Muscle layer of colon (tissue), 2 donors: Measurements from ENCODE around the gene IFT20.

Experiments
- H3K27ac ChIP-seq: one replicate; pipeline ENCODE4 v1.7.0; 2013; ENCODE audit warnings: low read depth, mild to moderate bottlenecking, low read length, moderate library complexity
- H3K27me3 ChIP-seq, 2 donors: one replicate each; pipeline ENCODE4 v1.7.0; 2013; ENCODE audit warnings: low read length in 2 of 2, mild to moderate bottlenecking in 2 of 2; ENCODE audit not compliant: insufficient read depth in 2 of 2, control insufficient read depth in 1 of 2
- H3K36me3 ChIP-seq: one replicate; pipeline ENCODE4 v1.7.0; 2013; ENCODE audit warnings: mild to moderate bottlenecking, low read length; ENCODE audit not compliant: insufficient read depth
- H3K4me1 ChIP-seq: one replicate; pipeline ENCODE4 v1.7.0; 2013; ENCODE audit warnings: mild to moderate bottlenecking, low read length; ENCODE audit not compliant: insufficient read depth
- H3K4me3 ChIP-seq, 2 donors: one replicate each; pipeline ENCODE4 v1.7.0; 2013; ENCODE audit warnings: low read length in 2 of 2, low read depth in 1 of 2, mild to moderate bottlenecking in 1 of 2, moderate library complexity in 1 of 2
- H3K9ac ChIP-seq: one replicate; pipeline ENCODE4 v1.7.0; 2013; ENCODE audit warnings: low read length
- H3K9me3 ChIP-seq: one replicate; pipeline ENCODE4 v1.7.0; 2013; ENCODE audit warnings: mild to moderate bottlenecking, low read length
- donor health status: abdominal sarcoma.
- donor health status: Adenocarcinoma of cecum.

Gene IFT20

DNA sequence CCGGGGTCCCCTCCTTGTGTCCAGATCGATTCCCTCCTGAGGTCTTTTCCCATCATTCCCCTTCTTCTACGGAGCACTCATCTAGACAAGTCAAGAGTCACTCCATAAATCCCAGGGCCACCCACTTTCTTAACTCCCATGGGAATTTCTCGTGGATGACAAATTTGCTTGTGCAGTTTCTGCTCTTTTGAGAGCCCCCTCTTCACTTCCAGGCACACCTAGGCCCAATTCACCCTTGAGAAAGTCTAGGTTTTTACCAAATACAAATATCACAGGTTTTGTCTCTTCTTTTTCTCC, 22.6 kb upstream of the IFT20 start:
- H3K4me1 ChIP-seq: peaks cover 25% of the 10 kb centered on the region
- H3K27me3 ChIP-seq: no peaks in the 10 kb centered on the region
- H3K9me3 ChIP-seq: no peaks in the 10 kb centered on the region
- peaks cover 53% of the 10 kb centered on the region for H3K36me3 ChIP-seq
- H3K9ac ChIP-seq: peak overlapping the region; percentile 36
- peak overlapping the region; percentile 82 to 94 for H3K4me3 ChIP-seq
- H3K27ac ChIP-seq: peak overlapping the region; percentile 94

DNA sequence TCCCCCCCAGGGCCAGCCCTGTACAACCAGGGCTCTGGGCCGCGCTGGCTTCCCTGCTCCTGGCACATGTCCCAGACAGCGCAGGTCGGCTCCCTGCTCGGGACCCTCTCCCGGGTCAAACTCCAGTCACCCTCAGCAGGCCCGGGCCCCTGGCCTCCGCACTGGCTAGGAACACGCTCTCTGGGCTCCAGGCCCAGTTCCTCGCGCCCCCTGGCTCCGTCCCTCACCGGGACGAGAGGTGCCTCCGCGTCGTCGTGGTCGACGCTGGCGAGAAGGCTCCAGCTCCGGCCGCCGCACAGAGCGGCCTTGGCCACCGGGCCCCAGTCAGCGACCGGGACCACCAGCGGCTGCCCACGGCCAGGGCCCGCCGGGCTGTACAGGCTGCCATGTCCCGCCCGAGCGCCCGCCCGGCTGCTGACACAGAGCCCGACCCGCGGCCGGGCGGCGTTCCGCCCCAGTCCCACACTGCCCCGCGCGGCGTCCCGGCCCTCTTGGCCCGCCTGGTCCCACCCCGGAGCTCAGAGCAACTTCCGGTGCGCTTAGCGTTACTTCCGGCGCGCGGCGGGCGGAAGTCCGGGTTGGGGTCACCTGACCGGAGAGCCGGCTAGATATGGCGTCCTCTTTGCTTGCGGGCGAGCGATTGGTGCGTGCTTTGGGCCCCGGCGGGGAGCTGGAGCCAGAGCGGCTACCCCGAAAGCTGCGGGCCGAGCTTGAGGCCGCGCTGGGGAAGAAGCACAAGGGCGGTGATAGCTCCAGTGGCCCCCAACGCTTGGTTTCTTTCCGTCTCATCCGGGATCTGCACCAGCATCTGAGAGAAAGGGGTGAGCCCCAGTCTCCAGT, 22.0 kb upstream of the IFT20 start, which contains the start of gene POLDIP2:
POLDIP2 (minus strand) TSS at position 467 of the 840 bp plus-strand sequence; CDS start at position 388, 79 bp downstream.
- no peaks in the 10 kb centered on the region for H3K9me3 ChIP-seq
- H3K4me1 ChIP-seq: peaks cover 25% of the 10 kb centered on the region
- no peaks in the 10 kb centered on the region for H3K27me3 ChIP-seq
- peak within 1 kb of the TSS; percentile 82 to 94 for H3K4me3 ChIP-seq
- peak within 1 kb of the TSS; percentile 79 for H3K9ac ChIP-seq
- peaks cover 52% of the 10 kb centered on the region for H3K36me3 ChIP-seq
- peak within 1 kb of the TSS; percentile 94 for H3K27ac ChIP-seq

DNA sequence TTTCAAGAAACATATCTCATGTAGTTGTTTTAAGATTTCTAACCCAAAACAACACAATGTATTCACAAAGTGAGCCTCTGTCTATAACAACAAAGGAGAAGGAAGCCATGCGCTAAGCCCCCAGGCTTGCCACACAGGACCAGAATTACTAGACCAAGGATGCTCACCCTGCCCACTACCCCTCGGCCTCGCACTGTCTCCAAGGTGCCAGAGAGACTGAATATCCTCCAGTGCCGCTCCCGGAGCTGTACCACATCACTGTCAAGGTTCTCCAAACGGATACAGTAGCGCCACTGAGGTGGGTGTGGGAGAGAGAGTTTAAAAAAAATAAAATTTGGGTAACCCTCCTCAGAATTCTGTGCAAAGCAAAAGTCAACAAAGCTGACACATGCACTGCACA, 15.0 kb upstream of the IFT20 start:
- no peaks in the 10 kb centered on the region for H3K9me3 ChIP-seq
- H3K4me3 ChIP-seq: no peak overlapping the region
- no peak overlapping the region for H3K9ac ChIP-seq
- no peaks in the 10 kb centered on the region for H3K4me1 ChIP-seq
- H3K27me3 ChIP-seq: no peaks in the 10 kb centered on the region
- H3K27ac ChIP-seq: no peak overlapping the region
- peaks cover 91% of the 10 kb centered on the region for H3K36me3 ChIP-seq

DNA sequence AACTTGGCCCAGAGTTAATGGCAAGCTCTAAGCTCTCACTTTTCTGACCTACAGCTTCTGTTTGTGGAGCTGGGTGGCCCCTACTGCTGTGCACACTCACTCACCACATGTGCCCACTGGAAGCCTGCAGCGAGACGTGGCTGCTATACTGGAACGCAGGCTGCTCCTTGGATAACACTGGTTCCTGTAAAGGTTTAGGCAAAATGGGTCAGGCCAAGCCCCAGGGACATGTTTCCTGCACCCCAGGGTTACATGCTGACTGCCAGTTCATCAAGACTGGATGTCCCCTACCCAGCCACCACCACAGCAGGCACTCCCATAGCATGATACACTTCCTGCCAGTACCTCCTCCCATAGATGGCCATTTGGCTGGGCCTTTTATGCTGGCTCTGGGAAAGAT, 13.7 kb upstream of the IFT20 start:
- H3K9me3 ChIP-seq: no peaks in the 10 kb centered on the region
- peaks cover 90% of the 10 kb centered on the region for H3K36me3 ChIP-seq
- H3K27me3 ChIP-seq: no peaks in the 10 kb centered on the region
- no peak overlapping the region for H3K4me3 ChIP-seq
- H3K4me1 ChIP-seq: no peaks in the 10 kb centered on the region
- H3K9ac ChIP-seq: no peak overlapping the region
- no peak overlapping the region for H3K27ac ChIP-seq

DNA sequence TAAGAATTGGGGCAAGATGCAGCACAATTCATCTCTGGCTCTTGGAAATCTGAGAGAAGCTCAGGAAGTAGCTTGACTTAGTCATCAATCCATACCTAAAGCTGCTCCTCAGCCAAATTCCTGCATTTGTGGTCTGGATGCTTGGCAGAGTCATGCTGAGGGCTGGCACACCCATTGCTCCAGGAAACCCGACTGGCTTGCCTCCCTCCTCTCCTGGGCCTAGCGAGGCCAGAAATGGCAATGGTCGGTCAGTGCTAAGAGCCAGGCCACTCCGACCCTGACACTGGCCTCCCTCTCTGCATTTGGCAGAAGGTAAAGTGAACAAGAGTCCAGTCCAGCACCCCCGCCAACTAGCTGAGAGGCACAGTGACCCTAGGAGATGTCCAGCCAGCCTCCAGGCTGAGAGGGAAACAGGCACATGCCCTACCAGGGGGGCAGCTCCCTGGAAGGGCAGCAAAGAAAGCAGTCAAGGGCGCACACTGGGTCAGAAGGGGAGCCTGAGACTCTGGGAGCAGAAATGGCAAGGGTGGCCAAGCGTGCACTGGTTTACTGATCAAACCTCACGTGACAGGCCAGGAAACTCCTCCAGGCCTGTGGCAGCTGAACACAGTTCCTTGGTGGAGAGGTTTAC, 12.1 kb upstream of the IFT20 start:
- H3K9ac ChIP-seq: no peak overlapping the region
- H3K36me3 ChIP-seq: peaks cover 90% of the 10 kb centered on the region
- H3K27ac ChIP-seq: no peak overlapping the region
- no peak overlapping the region for H3K4me3 ChIP-seq
- no peaks in the 10 kb centered on the region for H3K9me3 ChIP-seq
- H3K4me1 ChIP-seq: no peaks in the 10 kb centered on the region
- no peaks in the 10 kb centered on the region for H3K27me3 ChIP-seq

DNA sequence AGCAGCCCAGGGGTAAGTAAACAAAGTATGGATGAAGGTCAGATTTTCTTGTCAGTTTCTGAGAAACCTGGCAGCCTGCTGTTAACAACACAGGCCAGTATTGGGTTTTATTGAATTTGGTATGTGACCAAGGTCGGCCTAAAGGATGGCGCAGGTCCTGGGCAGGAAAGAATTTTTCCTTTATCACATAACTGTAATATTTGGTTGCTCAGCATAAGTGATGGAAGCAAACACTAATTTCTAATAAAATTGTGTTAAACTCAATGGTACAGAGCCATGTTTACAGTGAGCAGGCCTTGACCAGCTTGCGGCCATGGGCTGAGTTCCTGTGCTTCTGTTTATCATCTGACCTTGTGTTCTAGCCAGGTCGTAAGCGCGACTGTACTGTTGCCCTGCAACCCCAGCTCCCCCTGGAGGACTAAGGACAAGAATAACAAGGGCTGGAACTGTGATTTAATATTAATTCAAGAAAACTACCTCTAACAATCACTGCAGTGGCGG, 11.5 kb upstream of the IFT20 start:
- no peaks in the 10 kb centered on the region for H3K27me3 ChIP-seq
- no peaks in the 10 kb centered on the region for H3K4me1 ChIP-seq
- H3K9me3 ChIP-seq: no peaks in the 10 kb centered on the region
- H3K9ac ChIP-seq: no peak overlapping the region
- H3K27ac ChIP-seq: no peak overlapping the region
- no peak overlapping the region for H3K4me3 ChIP-seq
- peaks cover 93% of the 10 kb centered on the region for H3K36me3 ChIP-seq

DNA sequence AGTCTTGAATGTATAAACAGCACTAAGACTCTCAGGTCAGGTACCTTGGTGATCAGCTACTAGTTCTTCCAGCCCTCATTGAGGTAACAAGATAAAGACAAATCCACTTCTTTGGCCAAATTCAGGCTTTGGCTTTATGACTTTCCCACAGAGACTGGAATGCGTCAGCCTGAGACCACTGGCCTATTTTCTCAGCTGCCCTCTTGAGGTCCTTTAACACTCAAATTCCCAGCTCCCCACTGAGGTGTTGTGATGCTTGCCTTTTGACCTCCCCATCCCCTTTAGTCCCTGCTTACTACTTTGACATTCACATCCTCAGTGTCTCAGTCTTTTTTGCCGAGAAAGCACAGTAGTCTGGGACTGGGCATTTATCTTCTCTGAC, 10.9 kb upstream of the IFT20 start:
- H3K4me3 ChIP-seq: no peak overlapping the region
- H3K9ac ChIP-seq: no peak overlapping the region
- H3K27ac ChIP-seq: no peak overlapping the region
- H3K4me1 ChIP-seq: no peaks in the 10 kb centered on the region
- no peaks in the 10 kb centered on the region for H3K9me3 ChIP-seq
- H3K36me3 ChIP-seq: peaks cover 93% of the 10 kb centered on the region
- H3K27me3 ChIP-seq: no peaks in the 10 kb centered on the region

DNA sequence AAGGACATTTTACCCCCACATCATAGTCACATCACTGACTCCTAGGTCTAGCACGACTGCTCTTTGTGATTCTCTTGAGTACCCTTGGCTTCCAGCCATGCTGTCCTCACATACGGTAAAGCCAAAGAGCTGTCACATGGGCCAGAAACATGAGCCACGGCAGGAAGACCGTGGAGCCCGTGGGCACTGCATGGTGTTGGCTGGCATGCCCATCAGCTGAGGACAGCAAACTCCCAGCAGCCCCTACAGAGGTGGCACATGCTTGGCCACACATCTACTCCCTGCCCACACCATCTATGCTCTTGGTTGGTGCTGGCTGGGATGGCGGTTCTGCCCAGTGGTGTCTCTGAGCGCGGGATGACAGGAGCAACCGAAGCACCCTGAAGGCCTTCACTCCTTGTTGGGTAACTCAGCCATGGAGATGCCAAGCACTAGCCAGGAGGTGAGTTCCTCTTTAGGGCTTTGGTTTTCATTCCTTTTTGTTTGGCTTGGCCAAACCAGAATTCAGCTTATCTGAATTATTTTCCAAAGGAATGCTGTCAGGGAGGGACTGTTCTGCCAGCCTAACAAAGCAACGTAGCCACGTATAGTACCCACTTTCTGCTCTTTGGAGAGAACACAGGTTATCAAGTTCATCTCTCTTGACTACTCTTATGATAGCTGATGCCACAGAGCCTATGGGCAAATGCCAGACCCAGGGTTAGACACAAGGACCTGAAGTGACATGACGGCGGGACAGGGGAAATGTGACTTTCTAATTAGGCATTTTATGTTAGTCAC, 10.3 kb upstream of the IFT20 start:
- no peaks in the 10 kb centered on the region for H3K9me3 ChIP-seq
- H3K4me1 ChIP-seq: no peaks in the 10 kb centered on the region
- H3K27ac ChIP-seq: no peak overlapping the region
- H3K27me3 ChIP-seq: no peaks in the 10 kb centered on the region
- H3K36me3 ChIP-seq: peaks cover 93% of the 10 kb centered on the region
- no peak overlapping the region for H3K4me3 ChIP-seq
- no peak overlapping the region for H3K9ac ChIP-seq

DNA sequence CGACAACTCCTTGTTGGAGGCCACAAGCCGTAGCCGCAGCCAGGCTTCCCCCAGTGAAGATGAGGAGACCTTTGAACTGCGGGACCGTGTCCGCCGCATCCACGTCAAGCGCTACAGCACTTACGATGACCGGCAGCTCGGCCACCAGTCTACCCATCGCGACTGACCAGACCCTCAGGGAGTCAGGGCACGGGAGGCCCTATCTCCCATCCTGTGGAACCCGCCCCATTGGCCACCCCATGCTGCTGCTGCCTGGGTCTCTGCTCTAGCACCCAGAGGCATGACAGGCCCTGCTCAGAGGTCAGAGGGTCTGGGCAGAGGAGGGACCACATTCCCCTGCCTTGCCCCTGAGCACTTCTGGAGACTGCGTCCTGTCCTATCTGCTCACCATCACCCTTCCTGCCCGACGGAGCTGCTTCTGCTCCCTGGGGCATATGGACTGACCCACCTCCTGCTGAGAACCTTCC, 9.2 kb upstream of the IFT20 start:
- H3K9ac ChIP-seq: no peak overlapping the region
- peaks cover 93% of the 10 kb centered on the region for H3K36me3 ChIP-seq
- no peaks in the 10 kb centered on the region for H3K9me3 ChIP-seq
- H3K27me3 ChIP-seq: no peaks in the 10 kb centered on the region
- no peaks in the 10 kb centered on the region for H3K4me1 ChIP-seq
- H3K4me3 ChIP-seq: no peak overlapping the region
- no peak overlapping the region for H3K27ac ChIP-seq

DNA sequence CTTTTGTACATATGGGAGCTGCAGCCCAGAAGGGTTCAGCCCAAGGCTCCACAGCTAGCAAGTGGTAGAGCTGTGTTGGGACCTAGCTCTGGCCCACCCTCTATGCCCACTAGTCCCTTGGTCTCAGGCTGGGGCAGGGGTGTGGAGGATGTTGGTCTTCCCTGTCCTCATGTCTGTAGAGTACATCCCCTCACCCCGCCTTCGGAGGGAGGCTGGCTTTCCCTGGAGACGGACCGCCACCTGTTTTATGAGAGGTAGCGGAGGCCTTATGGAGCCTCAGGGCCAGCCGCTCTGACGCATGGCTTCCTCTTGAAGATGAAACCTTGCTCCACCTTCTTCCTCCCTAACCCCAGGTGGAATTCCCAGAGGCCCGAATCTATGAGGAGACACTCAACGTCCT, 8.7 kb upstream of the IFT20 start:
- Histone ChIP-seq H3K4me1 (no peaks in the 10 kb centered on the region), H3K27ac (no peak overlapping the region), H3K27me3 (no peaks in the 10 kb centered on the region), H3K36me3 (peaks cover 92% of the 10 kb centered on the region), H3K9ac (no peak overlapping the region), H3K4me3 (no peak overlapping the region), H3K9me3 (no peaks in the 10 kb centered on the region)

DNA sequence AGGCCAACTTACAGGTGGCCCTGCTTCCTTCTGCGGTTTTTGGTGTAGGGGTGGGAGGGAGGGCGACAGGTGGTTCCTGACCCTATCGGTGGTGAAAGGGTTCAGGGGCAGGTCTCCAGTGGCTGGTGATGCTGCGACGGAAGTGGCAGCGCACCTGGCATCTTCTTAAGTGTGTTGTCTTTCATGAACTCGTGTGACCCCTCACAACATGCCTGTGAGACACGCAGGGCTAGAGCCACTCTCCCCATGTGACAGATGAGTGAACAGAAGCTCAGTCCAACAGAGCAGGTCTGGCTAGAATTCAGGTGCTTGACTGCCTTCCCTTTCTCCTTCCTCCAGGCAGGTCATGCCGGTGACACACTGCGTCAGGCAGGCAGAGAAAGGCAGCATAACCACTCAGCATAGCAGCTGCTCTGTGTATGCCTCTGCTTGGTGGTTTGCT, 8.2 kb upstream of the IFT20 start:
- Histone ChIP-seq H3K27me3 (no peaks in the 10 kb centered on the region), H3K27ac (no peak overlapping the region), H3K9ac (no peak overlapping the region), H3K9me3 (no peaks in the 10 kb centered on the region), H3K4me3 (no peak overlapping the region), H3K4me1 (peaks cover under 1% of the 10 kb centered on the region), H3K36me3 (peaks cover 87% of the 10 kb centered on the region)
